ENCODE results near the gene CFAP43. TPM values are rescaled to one million over a fixed set of nuclear protein-coding genes. Genes with fewer than 3 reads are reported as not detected.

Gene CFAP43
- total and polyA plus RNA-seq, 9 of the 15 experiments (the other 6 are each of a cell fraction or from before 2014, with no cell fraction given) = 0.07 to 0.86 (median 0.11) TPM; not detected in 1

- TF ChIP-seq, protein P1, sequence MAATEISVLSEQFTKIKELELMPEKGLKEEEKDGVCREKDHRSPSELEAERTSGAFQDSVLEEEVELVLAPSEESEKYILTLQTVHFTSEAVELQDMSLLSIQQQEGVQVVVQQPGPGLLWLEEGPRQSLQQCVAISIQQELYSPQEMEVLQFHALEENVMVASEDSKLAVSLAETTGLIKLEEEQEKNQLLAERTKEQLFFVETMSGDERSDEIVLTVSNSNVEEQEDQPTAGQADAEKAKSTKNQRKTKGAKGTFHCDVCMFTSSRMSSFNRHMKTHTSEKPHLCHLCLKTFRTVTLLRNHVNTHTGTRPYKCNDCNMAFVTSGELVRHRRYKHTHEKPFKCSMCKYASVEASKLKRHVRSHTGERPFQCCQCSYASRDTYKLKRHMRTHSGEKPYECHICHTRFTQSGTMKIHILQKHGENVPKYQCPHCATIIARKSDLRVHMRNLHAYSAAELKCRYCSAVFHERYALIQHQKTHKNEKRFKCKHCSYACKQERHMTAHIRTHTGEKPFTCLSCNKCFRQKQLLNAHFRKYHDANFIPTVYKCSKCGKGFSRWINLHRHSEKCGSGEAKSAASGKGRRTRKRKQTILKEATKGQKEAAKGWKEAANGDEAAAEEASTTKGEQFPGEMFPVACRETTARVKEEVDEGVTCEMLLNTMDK (IDR thresholded peaks at IDR 0.05; ENCODE audit: borderline replicate concordance, insufficient read depth, low read depth, low read length, poor library complexity, severe bottlenecking) = no peak
- TF ChIP-seq, protein P2, sequence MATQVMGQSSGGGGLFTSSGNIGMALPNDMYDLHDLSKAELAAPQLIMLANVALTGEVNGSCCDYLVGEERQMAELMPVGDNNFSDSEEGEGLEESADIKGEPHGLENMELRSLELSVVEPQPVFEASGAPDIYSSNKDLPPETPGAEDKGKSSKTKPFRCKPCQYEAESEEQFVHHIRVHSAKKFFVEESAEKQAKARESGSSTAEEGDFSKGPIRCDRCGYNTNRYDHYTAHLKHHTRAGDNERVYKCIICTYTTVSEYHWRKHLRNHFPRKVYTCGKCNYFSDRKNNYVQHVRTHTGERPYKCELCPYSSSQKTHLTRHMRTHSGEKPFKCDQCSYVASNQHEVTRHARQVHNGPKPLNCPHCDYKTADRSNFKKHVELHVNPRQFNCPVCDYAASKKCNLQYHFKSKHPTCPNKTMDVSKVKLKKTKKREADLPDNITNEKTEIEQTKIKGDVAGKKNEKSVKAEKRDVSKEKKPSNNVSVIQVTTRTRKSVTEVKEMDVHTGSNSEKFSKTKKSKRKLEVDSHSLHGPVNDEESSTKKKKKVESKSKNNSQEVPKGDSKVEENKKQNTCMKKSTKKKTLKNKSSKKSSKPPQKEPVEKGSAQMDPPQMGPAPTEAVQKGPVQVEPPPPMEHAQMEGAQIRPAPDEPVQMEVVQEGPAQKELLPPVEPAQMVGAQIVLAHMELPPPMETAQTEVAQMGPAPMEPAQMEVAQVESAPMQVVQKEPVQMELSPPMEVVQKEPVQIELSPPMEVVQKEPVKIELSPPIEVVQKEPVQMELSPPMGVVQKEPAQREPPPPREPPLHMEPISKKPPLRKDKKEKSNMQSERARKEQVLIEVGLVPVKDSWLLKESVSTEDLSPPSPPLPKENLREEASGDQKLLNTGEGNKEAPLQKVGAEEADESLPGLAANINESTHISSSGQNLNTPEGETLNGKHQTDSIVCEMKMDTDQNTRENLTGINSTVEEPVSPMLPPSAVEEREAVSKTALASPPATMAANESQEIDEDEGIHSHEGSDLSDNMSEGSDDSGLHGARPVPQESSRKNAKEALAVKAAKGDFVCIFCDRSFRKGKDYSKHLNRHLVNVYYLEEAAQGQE (IDR thresholded peaks at IDR 0.05; ENCODE audit: borderline replicate concordance) = no peak
- TF ChIP-seq, protein P2 (CRISPR knock-in tag; IDR thresholded peaks at IDR 0.05; ENCODE audit: low read depth) = no peak
- TF ChIP-seq EP300 (IDR thresholded peaks at IDR 0.05; ENCODE audit: low read length) = peak; percentile 54; the same call in 1 of the 2 replicates
- no peak for TF ChIP-seq SP2 (IDR thresholded peaks at IDR 0.05; ENCODE audit: extremely low read depth, low read depth, low read length, poor library complexity, severe bottlenecking)
- TF ChIP-seq EZH2 (IDR thresholded peaks at IDR 0.05; ENCODE audit: borderline replicate concordance, low read depth, low read length) = no peak
- TF ChIP-seq RBM34 (IDR thresholded peaks at IDR 0.05; ENCODE audit: borderline replicate concordance, insufficient read depth, low read length) = no peak
- TF ChIP-seq CXXC5 (CRISPR knock-in tag; IDR thresholded peaks at IDR 0.05) = no peak
- TF ChIP-seq NR4A1 (CRISPR knock-in tag; IDR thresholded peaks at IDR 0.05) = no peak
- TF ChIP-seq NR4A1 (tag; IDR thresholded peaks at IDR 0.05) = no peak
- no peak for TF ChIP-seq ZSCAN32 (CRISPR knock-in tag; IDR thresholded peaks at IDR 0.05)
- TF ChIP-seq TSC22D4 (tag; IDR thresholded peaks at IDR 0.05) = no peak
- TF ChIP-seq ZNF436 (CRISPR knock-in tag; IDR thresholded peaks at IDR 0.05) = no peak
- peak; percentile 53 for TF ChIP-seq TAL1 (IDR thresholded peaks at IDR 0.05)
- TF ChIP-seq CBFA2T3 (IDR thresholded peaks at IDR 0.05) = peak; percentile 81
- no peak for TF ChIP-seq U2AF1 (optimal IDR thresholded peaks at IDR 0.05; ENCODE audit: low read depth, low read length)
- no peak for TF ChIP-seq NFXL1 (CRISPR knock-in tag; IDR thresholded peaks at IDR 0.05)
- TF ChIP-seq PHF8 (IDR thresholded peaks at IDR 0.05; ENCODE audit: borderline replicate concordance, low read length) = no peak
- TF ChIP-seq, protein P3, sequence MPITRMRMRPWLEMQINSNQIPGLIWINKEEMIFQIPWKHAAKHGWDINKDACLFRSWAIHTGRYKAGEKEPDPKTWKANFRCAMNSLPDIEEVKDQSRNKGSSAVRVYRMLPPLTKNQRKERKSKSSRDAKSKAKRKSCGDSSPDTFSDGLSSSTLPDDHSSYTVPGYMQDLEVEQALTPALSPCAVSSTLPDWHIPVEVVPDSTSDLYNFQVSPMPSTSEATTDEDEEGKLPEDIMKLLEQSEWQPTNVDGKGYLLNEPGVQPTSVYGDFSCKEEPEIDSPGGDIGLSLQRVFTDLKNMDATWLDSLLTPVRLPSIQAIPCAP (CRISPR knock-in tag; IDR thresholded peaks at IDR 0.05; ENCODE audit: borderline replicate concordance) = no peak
These were observed 28.6 kb upstream of the CFAP43 start (continued) for GRCh38 chr10:104260775-104261115.
